Psoas muscle (tissue), 8 donors: ENCODE measurements around the gene DNASE1L3. TPM values are rescaled to one million over a fixed set of nuclear protein-coding genes. Genes with fewer than 3 reads are reported as not detected.
"Not testable (repeated sequence)": the region's sequence is repeated elsewhere in the genome, so short reads cannot be mapped to it uniquely, and the experiment has no call there.

Source experiments
- ATAC-seq, 4 donors: fragments of 200-7000 bp; cut with Tn5 transposase; one replicate each; pipeline ENCODE4 v1.9.1; 2020; ENCODE audit warnings: moderate library complexity in 3 of 4, mild to moderate bottlenecking in 2 of 4
- DNase-seq, 2 donors: peaks; one replicate each; pipeline ENCODE4 v3.0.0-alpha.2; 2020
- H3K27ac ChIP-seq: fragments of 200-600 bp; one replicate; pipeline ENCODE4 v1.8.0; 2022
- H3K27me3 ChIP-seq, 3 donors: fragments of 200-600 bp in 1 of 3; one replicate each; pipeline versions ENCODE4 v1.6.1 to v1.8.0; 2013 to 2022; ENCODE audit warnings: low read length in 2 of 3, mild to moderate bottlenecking in 2 of 3, moderate library complexity in 1 of 3; ENCODE audit not compliant: insufficient read depth in 3 of 3
- H3K36me3 ChIP-seq, 2 donors: fragments of 200-600 bp in 1 of 2; one replicate each; pipeline versions ENCODE4 v1.6.1 to v1.8.0; 2013 to 2022; ENCODE audit warnings: low read depth in 1 of 2, mild to moderate bottlenecking in 1 of 2, moderate library complexity in 1 of 2; ENCODE audit not compliant: insufficient read depth in 1 of 2
- H3K4me1 ChIP-seq: fragments of 200-600 bp; one replicate; pipeline ENCODE4 v1.8.0; 2022
- H3K4me3 ChIP-seq: fragments of 200-600 bp; one replicate; pipeline ENCODE4 v1.8.0; 2022; ENCODE audit warnings: mild to moderate bottlenecking
- H3K9me3 ChIP-seq: fragments of 200-600 bp; one replicate; pipeline ENCODE4 v1.8.0; 2022
- WGBS, 3 donors: extraction: QIAGEN DNeasy Blood & Tissue Kit; methylation state at CpG; one replicate each; pipeline versions ENCODE4 v1.1.6 to v1.1.7; 2013; 5-methylcytosine and 5-hydroxymethylcytosine counted together
- intact Hi-C, 2 donors: fragments of 100-400 bp; cut with DNase I; formaldehyde crosslinking; loops; one replicate each; pipeline versions ENCODE4 v1.11.0 to v1.14.2; 2022
- polyA plus RNA-seq, 3 donors: library from polyadenylated mRNA; stranded (reverse); fragments of 200-250 nt; gene quantifications; one replicate each; pipeline ENCODE4 v1.2.3, GENCODE V29; 2013
- total RNA-seq, 4 donors: library from RNA; stranded (reverse); fragmentation: NEBNext Ultra II Directional in 2 of 4; extraction: Animal tissue kit (Norgen Biotek cat#: 25700) in 2 of 4; gene quantifications; one replicate each; pipeline versions ENCODE4 v1.2.1 to v1.2.4, GENCODE V29; 2021 to 2023
- TF ChIP-seq, protein P1 (sequence below): fragments of 200-600 bp; IDR thresholded peaks from one replicate; pipeline ENCODE4 v1.8.0; 2022; ENCODE audit warnings: antibody characterized with exemption
- donor health status: healthy with polysubstance abuse.
- donor health status: DM: no; HTN: no; CAD: no; lungs with moderate emphysema.
- donor health status: Bipolar disorder and iron deficiency.
- donor health status: healthy.
- donor health status: DM: yes; HTN: yes; CAD: no.
- donor health status: DM: no; HTN: no; CAD: no.
- donor health status: DM: no; HTN: no; CAD: no.
- donor health status: DM: yes; HTN: yes; CAD: no.

Gene DNASE1L3
- total and polyA plus RNA-seq, 7 donors, result 0.18 to 1.4 (median 0.73) TPM

DNA sequence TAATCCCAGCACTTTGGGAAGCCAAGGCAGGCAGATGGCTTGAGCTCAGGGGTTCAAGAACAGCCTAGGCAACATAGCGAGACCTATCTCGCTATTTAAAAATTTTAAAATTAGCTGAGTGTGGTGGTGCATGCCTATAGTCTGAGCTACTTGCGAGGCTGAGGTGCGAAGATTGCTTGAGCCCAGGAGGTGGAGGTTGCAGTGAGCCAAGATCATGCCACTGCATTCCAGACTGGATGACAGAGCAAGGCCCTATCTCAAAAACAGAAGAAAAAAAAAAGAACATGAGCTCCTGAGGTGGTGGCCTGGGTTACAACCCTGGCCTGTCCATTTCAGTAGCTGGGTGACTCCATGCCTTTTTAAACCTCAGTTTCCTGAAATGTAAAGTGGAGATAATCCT, 7.2 kb downstream of the DNASE1L3 start:
- Histone ChIP-seq H3K4me3 (no peak overlapping the region), H3K4me1 (no peaks in the 10 kb centered on the region), H3K27ac (no peak overlapping the region), H3K9me3 (no peaks in the 10 kb centered on the region), H3K27me3 (no peaks in the 10 kb centered on the region), H3K36me3 (no peaks in the 10 kb centered on the region)
- WGBS, 3 donors, result 88 to 99% (median 97%) methylated on average over 4 of the region's 4 CpGs
- TF ChIP-seq, protein P1, sequence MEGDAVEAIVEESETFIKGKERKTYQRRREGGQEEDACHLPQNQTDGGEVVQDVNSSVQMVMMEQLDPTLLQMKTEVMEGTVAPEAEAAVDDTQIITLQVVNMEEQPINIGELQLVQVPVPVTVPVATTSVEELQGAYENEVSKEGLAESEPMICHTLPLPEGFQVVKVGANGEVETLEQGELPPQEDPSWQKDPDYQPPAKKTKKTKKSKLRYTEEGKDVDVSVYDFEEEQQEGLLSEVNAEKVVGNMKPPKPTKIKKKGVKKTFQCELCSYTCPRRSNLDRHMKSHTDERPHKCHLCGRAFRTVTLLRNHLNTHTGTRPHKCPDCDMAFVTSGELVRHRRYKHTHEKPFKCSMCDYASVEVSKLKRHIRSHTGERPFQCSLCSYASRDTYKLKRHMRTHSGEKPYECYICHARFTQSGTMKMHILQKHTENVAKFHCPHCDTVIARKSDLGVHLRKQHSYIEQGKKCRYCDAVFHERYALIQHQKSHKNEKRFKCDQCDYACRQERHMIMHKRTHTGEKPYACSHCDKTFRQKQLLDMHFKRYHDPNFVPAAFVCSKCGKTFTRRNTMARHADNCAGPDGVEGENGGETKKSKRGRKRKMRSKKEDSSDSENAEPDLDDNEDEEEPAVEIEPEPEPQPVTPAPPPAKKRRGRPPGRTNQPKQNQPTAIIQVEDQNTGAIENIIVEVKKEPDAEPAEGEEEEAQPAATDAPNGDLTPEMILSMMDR, result no peak
- intact Hi-C loops, result no loop called here
- no peak for ATAC-seq
- DNase-seq, result no peak

DNA sequence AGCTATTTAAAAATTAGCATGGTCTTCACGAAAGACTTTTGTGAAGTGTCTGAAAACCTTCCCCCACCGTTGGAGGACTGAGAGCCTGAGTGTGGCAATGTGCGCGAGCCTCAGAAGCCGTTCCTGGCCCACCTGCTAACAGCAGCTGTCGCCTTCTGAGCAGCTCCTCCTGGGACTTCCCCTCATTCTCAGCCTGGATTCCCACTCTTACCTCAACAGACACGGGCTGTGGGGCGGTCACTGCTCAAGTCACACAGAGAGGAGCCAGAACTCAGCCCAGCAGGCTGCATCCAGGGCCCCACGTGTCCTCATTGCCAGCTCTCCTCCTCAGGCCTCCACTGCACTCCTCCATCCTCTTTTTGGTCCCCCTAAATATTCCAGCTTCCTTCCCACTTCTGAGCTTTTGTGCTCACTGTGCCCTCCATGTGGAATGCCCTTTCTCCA, 7.8 kb downstream of the DNASE1L3 start:
- DNase-seq (no peak), ATAC-seq (no peak)
- intact Hi-C loops, result no loop called here
- 42 to 51% (median 50%) methylated on average over 9 of the region's 9 CpGs for WGBS, 3 donors
- no peaks in the 10 kb centered on the region for H3K9me3 ChIP-seq
- TF ChIP-seq, protein P1, result no peak
- H3K27ac ChIP-seq, result no peak overlapping the region
- no peaks in the 10 kb centered on the region for H3K27me3 ChIP-seq
- no peaks in the 10 kb centered on the region for H3K36me3 ChIP-seq
- no peaks in the 10 kb centered on the region for H3K4me1 ChIP-seq
- H3K4me3 ChIP-seq, result no peak overlapping the region

DNA sequence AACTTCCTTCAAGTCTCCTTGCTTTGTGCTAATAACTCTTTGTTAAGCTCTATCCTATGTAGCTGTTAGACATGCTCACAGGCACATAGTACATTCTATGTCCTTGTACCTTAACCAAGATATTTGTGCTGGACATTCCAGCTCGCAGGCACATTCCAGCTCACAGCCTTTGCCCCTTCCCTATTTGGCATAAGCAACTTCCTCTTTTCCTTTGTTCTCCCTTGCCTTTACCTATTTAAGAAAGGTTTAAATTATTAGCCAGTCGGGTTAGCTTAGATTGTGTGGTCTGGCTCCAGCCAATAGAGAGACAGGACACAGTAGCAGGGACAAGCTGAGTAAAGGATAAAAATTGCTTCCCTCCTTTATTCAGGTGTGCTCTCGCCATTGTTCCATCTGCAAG, 9.3 kb downstream of the DNASE1L3 start:
- WGBS, 3 donors, result 51 to 64% (median 58%) methylated on average over 3 of the region's 3 CpGs
- H3K36me3 ChIP-seq, DNase-seq, intact Hi-C loops, ATAC-seq, H3K4me1 ChIP-seq, H3K27me3 ChIP-seq, H3K9me3 ChIP-seq, H3K27ac ChIP-seq, H3K4me3 ChIP-seq: not testable (repeated sequence)

DNA sequence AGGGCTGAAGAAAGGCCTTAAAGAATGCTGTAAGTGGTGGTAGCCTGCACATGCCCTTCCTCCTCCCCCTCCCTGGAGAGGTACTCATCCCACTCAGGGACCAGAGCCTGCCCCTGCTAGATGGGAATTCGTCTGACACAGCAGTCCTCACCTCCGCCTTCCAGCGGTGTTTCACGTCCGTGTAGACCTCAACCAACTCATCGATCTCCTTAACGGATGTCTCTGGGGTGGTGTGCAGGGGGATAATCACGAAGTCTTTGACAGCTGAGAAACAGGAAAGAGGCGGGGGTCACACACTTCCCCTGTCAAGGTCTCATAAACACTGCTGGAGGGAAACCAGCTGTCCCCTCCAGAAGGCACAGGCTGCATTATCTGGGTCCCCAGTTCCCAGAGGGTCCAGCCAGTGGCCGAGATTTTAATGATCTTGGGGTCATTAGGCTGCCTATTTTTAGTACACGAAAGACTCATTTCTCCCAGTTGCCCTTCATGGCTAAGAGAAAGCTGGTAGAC, 9.9 kb downstream of the DNASE1L3 start:
- H3K4me3 ChIP-seq, result no peak overlapping the region
- H3K9me3 ChIP-seq, result no peaks in the 10 kb centered on the region
- H3K36me3 ChIP-seq, result no peaks in the 10 kb centered on the region
- H3K27ac ChIP-seq, result no peak overlapping the region
- DNase-seq (no peak), ATAC-seq (no peak)
- H3K27me3 ChIP-seq, result no peaks in the 10 kb centered on the region
- TF ChIP-seq, protein P1, result no peak
- WGBS, 3 donors, result 32 to 35% (median 33%) methylated on average over 11 of the region's 11 CpGs
- intact Hi-C loops, result no loop called here
- H3K4me1 ChIP-seq, result no peaks in the 10 kb centered on the region

DNA sequence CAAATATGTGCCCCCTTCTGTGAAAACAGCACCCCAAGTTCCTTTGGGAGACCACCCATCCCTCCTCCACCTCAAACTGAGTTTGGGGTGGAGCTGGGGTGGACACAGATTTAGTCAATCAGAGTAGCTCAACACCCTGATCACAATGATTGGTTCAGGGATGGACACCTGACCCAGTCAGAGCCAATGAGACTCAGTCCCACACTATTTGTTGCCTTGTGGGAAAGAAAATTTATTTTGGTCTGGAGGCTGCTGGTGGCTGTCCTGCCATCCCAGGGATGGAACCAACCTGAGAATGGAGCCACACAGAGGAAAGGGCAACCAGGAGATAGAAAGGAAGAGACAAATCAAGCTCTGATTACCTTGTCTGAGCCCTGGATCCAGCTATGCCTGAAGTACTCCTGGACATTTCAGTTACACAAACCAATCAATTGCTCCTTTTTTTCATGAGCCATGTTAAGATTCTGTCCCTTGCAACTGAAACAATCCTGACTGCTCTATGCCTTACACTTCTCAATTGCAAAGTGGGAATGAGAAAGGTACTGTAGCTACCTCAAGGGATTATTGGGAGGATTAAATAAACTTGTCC, 10.6 kb downstream of the DNASE1L3 start:
- intact Hi-C loops, result no loop called here
- ATAC-seq (no peak), DNase-seq (no peak)
- Histone ChIP-seq H3K27ac (no peak overlapping the region), H3K4me3 (no peak overlapping the region), H3K9me3 (no peaks in the 10 kb centered on the region), H3K27me3 (no peaks in the 10 kb centered on the region), H3K36me3 (no peaks in the 10 kb centered on the region), H3K4me1 (no peaks in the 10 kb centered on the region)
- TF ChIP-seq, protein P1, result no peak
